Lung (tissue), 12 donors: ENCODE data around the gene TBCEL. TPM values are rescaled to one million over a fixed set of nuclear protein-coding genes. Genes with fewer than 3 reads are reported as not detected.
"Not testable (repeated sequence)": the region's sequence is repeated elsewhere in the genome, so short reads cannot be mapped to it uniquely, and the experiment has no call there.

Experiments used
- ATAC-seq: fragments of 200-7000 bp; cut with Tn5 transposase; one replicate; pipeline ENCODE4 v1.9.1; 2020; ENCODE audit warnings: moderate number of reproducible peaks; ENCODE audit not compliant: insufficient read depth, low FRiP score
- DNase-seq, 3 donors: peaks; one replicate each; pipeline ENCODE4 v3.0.0-alpha.2; 2013 to 2017
- H3K27ac ChIP-seq, 2 donors: one replicate each; pipeline ENCODE4 v1.5.1; 2013; ENCODE audit warnings: mild to moderate bottlenecking in 2 of 2, moderate library complexity in 2 of 2, control low read depth in 1 of 2, inconsistent platforms in 1 of 2, low read depth in 1 of 2, low read length in 1 of 2
- H3K27me3 ChIP-seq, 3 donors: one replicate each; pipeline ENCODE4 v1.5.1; 2013; ENCODE audit warnings: low read length in 2 of 3; ENCODE audit not compliant: control insufficient read depth in 3 of 3, insufficient read depth in 3 of 3
- H3K36me3 ChIP-seq, 4 donors: one replicate each; pipeline ENCODE4 v1.5.1; 2013; ENCODE audit warnings: low read length in 4 of 4, mild to moderate bottlenecking in 1 of 4, moderate library complexity in 1 of 4; ENCODE audit not compliant: control insufficient read depth in 4 of 4, insufficient read depth in 4 of 4
- H3K4me1 ChIP-seq, 5 donors: one replicate each; pipeline ENCODE4 v1.5.1; 2013; ENCODE audit warnings: low read length in 5 of 5, mild to moderate bottlenecking in 2 of 5, moderate library complexity in 1 of 5; ENCODE audit not compliant: control insufficient read depth in 5 of 5, insufficient read depth in 5 of 5
- H3K4me3 ChIP-seq: one replicate; pipeline ENCODE4 v1.5.1; 2013; ENCODE audit warnings: mild to moderate bottlenecking, control low read depth, moderate library complexity
- H3K9ac ChIP-seq, 2 donors: one replicate each; pipeline ENCODE4 v1.5.1; 2013; ENCODE audit warnings: low read length in 2 of 2, control low read depth in 1 of 2; ENCODE audit not compliant: insufficient read depth in 1 of 2
- H3K9me3 ChIP-seq, 4 donors: one replicate each; pipeline ENCODE4 v1.5.1; 2013; ENCODE audit warnings: low read length in 3 of 4, mild to moderate bottlenecking in 1 of 4, moderate library complexity in 1 of 4; ENCODE audit not compliant: control insufficient read depth in 4 of 4, insufficient read depth in 3 of 4
- CTCF ChIP-seq: IDR thresholded peaks from 2 replicates; pipeline ENCODE4 v1.5.1; 2012; ENCODE audit warnings: mild to moderate bottlenecking; ENCODE audit errors: control extremely low read depth, extremely low read depth
- WGBS, 2 donors: extraction: QIAGEN DNeasy Blood & Tissue Kit; methylation state at CpG; one replicate each; pipeline ENCODE4 v1.1.7; 2013; 5-methylcytosine and 5-hydroxymethylcytosine counted together
- polyA plus RNA-seq, 2 donors: library from polyadenylated mRNA; stranded (reverse); fragments of 200-250 nt; gene quantifications; one replicate each; pipeline ENCODE4 v1.2.1, GENCODE V29; 2013
- total RNA-seq, 2 donors: library from RNA; depleted of rRNA in 1 of 2; stranded (reverse); fragments of >200 nt in 1 of 2; gene quantifications; one replicate each; pipeline ENCODE4 v1.2.1, GENCODE V29; 2014 to 2021
- donor health status: control.
- donor health status: control.
- donor health status: Bipolar disorder and iron deficiency.
- donor health status: healthy.
- donor health status: DM: yes; HTN: yes; CAD: no.

TBCEL gene
- total and polyA plus RNA-seq, 4 donors: 5.0 to 73.2 (median 17.5) TPM

GRCh38 chr11:121110871-121111724 lies 87.2 kb downstream of the TBCEL start:
- DNase-seq: peak in 2 of 3 donors; percentile 40 to 53
- Histone ChIP-seq H3K27me3 (no peaks in the 10 kb centered on the region), H3K27ac (no peak overlapping the region), H3K9ac (no peak overlapping the region), H3K4me3 (no peak overlapping the region), H3K36me3 (no peaks in the 10 kb centered on the region), H3K4me1 (peaks cover 0 to 34% (median 11%) of the 10 kb centered on the region in 5 donors), H3K9me3 (no peaks in the 10 kb centered on the region)
- ATAC-seq: no peak
- no peak for TF ChIP-seq CTCF
- WGBS, 2 donors: 63 to 79% methylated on average over 10 of the region's 10 CpGs

- Histone ChIP-seq H3K27ac (no peak overlapping the region), H3K9me3 (no peaks in the 10 kb centered on the region), H3K4me3 (no peak overlapping the region), H3K27me3 (no peaks in the 10 kb centered on the region), H3K36me3 (no peaks in the 10 kb centered on the region), H3K9ac (no peak overlapping the region), H3K4me1 (peaks cover 0 to 31% (median 11%) of the 10 kb centered on the region in 5 donors)
- ATAC-seq: peak; percentile 82
- 50 to 51% methylated on average over 32 of the region's 32 CpGs for WGBS, 2 donors
- peak; percentile 53 for TF ChIP-seq CTCF
- peak; percentile 64 to 84 (median 83) for DNase-seq
Observed at GRCh38 chr11:121112498-121113455, 88.9 kb downstream of the TBCEL start.

GRCh38 chr11:121113611-121114010 lies 89.7 kb downstream of the TBCEL start:
- Histone ChIP-seq H3K9ac (no peak overlapping the region), H3K9me3 (no peaks in the 10 kb centered on the region), H3K4me3 (no peak overlapping the region), H3K4me1 (peaks cover 0 to 31% (median 11%) of the 10 kb centered on the region in 5 donors), H3K27ac (no peak overlapping the region), H3K36me3 (no peaks in the 10 kb centered on the region), H3K27me3 (no peaks in the 10 kb centered on the region)
- no peak for ATAC-seq
- DNase-seq: no peak
- WGBS, 2 donors: 65 to 74% methylated on average over 9 of the region's 9 CpGs
- TF ChIP-seq CTCF: no peak

GRCh38 chr11:121115024-121115423 lies 91.1 kb downstream of the TBCEL start:
- not testable (repeated sequence) for ATAC-seq, H3K9me3 ChIP-seq
- 97 to 100% methylated on average over 1 of the region's 1 CpG for WGBS, 2 donors

More at GRCh38 chr11:121115024-121115423, 91.1 kb downstream of the TBCEL start:
- not testable (repeated sequence) for H3K4me3 ChIP-seq, DNase-seq, H3K9ac ChIP-seq, H3K27ac ChIP-seq, H3K27me3 ChIP-seq, H3K36me3 ChIP-seq
- peaks cover 0 to 20% (median 4%) of the 10 kb centered on the region in 5 donors for H3K4me1 ChIP-seq
